GM19397 (cell line): ENCODE results near the gene CABCOCO1.
"Not testable (repeated sequence)": the region's sequence is repeated elsewhere in the genome, so short reads cannot be mapped to it uniquely, and the experiment has no call there.

Experiments used
- ATAC-seq: cut with Tn5 transposase; IDR thresholded peaks from one replicate; pipeline ENCODE4 v1.9.1; 2021; ENCODE audit warnings: mild to moderate bottlenecking, moderate library complexity; ENCODE audit not compliant: unreplicated experiment

The CABCOCO1 gene

DNA sequence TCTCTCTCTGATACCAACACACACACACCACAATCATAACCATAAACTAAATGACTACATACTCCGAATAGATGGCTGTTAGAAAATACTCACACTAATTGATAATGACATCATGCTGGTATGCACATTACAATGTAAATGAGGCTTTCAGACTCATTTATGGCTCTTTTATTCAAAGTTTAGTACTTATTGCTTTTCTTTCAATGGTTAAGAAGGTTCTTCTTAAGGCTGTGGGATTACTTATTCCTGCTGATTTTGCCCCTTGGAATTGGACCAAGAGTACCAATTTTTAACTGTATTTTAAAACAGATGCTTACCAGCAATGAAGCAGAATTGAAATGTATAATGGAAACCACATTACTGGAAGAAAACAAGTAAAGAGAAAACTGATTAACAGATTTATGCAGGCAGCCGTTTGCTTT is 20.6 kb upstream of the CABCOCO1 start:
- ATAC-seq = no peak

DNA sequence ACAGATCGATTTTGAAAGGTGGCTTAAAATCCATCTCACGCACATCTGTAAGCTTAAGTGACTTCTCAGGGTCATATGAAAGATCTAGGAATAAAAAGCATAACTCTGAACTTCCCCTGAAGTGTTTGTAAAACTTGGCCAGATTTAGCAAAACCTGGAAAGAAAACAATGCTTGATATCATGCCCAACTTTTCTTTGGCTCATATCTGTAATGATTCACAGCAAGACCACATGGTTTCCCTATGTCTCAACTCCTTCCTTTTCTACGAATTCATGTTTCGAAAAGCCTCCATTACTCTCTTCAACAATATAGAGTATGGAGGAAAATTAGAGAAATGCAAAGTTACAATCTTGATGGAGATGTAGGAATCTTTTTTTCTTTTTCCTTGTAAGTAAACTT is 20.1 kb upstream of the CABCOCO1 start:
- ATAC-seq = no peak

DNA sequence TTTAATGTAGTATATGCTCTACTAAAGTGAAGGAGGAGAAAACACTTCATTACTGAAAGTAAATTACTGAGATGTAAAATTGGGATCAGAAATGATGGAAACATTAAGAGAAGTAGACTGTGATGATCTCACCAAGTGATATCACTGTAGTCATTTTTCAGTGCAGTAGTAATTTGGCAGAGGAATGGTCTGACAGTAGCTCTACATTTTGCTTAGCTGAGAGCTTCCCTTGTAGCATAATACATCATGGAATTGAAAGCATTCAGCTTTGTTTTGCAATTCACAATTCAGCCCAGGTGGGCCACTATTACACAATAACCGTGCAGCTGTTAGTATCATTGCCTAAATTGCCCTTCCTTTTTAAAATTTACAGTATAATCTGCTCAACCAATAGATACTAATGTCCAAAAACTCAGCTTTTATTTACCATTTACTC is 19.4 kb upstream of the CABCOCO1 start:
- no peak for ATAC-seq

DNA sequence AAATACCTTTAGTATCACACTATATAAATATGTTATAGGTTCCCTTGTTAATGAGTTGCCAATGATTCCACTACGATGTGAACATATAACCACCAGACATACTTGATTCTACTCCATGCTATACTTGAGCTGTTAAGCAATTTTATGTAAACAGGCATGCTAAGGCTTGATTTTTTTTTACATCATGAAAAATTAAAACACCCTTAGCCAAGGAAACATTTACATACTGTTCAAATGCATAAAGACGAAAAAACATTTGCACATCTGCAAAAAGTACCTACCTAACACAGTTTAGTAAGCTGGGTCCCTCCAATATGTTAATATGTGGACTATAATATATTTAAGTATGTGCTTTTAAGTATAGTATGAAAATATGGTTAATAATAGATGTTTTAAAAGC is 9.0 kb upstream of the CABCOCO1 start:
- ATAC-seq = no peak

DNA sequence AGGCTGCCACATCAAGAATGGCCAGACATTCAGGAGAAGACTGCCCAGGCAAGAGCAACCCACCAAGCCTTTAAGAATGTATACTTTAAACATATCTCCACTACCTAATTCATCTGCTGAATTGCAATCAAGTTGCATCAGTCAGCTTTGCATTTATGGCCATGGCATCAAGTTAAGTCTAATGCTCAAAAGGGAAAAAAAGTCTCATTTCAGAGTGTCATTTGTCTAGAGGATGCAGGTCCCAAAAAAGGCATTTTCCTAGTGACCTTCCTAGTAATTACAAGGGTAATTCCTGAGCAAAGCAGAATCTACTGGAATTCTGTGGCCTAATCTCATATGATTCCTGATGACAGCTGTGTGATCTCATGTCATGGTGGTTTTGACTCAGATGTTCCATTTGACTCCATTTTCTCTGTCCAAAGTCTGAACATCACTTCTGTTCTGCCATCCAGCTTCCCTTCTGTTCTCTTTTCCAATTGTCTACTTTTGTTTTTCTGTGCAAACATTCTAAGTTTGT is 7.3 kb upstream of the CABCOCO1 start:
- ATAC-seq = no peak

DNA sequence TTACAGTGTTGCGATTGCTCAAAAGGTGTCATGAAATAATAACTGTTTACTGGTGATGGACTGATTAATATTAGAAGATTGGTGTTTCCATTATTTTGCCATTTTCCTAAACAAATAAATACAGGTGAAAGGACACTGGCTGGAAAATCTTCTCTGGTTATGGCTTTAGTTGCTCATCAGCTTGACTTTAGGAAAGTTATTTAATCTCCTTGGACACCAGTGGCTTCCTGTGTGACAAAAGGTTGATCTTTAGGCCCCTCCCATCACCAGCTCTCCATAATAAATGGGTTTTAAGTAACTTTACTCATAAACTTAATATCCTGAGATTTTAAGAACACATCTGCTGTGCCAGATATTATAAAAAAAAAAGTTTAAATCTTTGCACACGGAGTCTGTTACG is 737 bp downstream of the CABCOCO1 start:
- ATAC-seq = no peak

DNA sequence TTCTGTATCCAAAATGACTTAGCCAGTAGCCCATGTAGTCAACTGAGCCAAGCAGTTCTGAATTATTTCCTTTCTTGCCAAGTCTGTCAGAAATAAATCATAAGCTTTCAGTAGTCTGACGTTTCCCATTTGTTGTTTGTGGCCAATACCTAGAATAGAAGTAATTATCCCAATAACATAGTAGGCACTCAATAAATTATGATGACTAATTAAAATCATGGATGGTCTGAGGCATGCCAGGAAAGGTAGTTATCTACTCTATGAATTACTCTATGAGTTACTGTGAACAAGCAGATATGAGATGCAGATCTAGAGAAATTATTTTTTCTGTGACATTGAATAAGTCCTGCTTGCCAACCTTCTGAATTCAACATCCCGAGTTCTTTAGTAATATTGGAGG is 2.3 kb downstream of the CABCOCO1 start:
- ATAC-seq = no peak

DNA sequence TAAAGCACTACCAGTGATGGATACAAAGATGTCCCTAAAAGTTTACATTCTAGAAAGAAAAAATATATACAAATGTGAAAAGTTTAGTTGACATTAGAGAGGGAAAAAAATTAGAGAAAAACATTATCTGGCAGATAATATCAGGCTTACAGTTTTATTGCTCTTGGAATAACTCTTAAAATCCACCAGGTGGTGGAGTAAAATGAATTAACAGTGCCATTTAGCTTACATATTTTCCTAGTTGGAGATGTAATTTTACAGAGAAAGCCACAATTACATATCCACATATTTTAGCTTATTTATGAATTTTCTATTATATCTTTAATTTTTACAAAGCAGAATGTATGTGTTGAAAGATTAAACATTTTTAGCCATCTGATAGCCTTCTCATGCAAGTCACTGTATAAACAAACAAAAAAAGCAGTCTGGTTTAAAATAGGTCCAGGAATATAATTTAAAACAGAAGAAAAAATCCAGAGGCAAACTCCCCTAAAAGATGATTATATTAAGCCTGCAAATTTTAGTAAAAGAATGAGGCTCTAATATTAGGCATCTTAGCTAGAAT is 6.5 kb downstream of the CABCOCO1 start:
- ATAC-seq = no peak

DNA sequence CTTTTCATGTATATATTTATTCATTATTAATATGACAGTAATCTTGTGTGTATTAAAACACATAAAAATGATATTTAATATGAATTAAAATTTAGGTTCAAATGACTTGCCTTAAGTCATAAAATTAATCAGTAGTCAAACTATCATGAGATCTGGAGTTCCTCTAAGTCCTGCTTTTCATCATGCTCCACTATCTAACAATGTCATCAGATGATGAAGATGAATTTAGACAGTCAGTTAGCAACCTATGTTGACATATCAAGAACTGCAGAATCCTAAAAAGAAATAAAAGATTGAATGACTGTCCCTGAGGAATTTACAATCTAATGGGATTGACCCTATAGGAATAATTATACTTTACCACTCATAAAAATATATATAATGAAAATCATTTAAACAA is 7.1 kb downstream of the CABCOCO1 start:
- no peak for ATAC-seq

DNA sequence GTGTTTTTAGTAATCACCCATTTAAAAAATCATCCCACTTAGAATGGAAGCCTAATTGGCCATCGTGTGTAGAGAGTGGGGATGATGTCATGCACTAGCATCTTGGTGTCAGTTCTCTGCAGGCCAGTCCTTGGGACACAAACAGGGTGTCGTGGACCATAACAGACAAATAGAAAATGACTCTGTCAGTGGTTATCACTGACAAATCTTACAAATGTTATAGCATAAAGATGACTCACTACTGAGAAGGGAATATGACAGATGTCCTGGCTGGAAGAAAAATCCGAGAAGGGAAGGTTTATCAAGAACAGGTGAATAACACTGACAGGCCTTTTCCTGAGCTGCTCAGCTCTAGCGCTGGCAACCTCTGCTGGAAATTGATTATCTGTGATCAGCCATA is 10.6 kb downstream of the CABCOCO1 start:
- no peak for ATAC-seq

DNA sequence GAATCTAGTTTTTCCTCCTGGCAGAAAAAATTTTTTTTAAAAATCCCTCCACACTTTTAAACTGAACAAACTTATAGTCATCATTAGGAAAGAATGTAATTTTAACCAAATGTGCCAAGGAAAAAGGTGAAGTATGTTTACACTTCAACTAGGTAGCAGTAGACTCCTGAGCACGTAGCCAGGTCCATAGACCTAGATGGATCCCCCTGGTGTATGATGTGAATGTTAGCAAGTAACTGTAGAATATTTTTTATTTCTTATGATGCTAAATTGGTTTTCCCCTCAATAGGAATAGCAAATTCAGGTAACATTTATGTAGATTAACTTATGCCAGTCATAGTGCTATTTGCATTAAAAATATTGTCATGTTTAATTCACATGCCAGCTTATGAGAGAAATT is 19.6 kb downstream of the CABCOCO1 start:
- no peak for ATAC-seq

DNA sequence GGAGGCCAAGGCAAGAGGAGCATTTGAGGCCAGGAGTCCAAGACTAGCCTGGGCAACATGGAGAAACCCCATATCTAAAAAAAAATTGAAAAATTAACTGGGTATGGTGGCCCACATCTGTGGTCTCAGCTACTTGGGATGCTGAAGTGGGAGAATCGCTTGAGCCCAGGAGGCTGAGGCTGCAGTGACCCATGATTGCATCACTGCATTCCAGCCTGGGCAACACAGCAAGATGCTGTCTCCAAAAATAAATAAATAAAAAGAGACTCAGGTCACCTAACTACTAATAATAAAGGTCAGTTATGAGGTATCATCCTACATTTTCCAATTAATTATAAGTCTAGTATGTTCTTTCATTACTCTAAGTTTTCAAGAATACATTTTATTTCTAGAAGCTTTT is 20.6 kb downstream of the CABCOCO1 start:
- ATAC-seq = no peak

DNA sequence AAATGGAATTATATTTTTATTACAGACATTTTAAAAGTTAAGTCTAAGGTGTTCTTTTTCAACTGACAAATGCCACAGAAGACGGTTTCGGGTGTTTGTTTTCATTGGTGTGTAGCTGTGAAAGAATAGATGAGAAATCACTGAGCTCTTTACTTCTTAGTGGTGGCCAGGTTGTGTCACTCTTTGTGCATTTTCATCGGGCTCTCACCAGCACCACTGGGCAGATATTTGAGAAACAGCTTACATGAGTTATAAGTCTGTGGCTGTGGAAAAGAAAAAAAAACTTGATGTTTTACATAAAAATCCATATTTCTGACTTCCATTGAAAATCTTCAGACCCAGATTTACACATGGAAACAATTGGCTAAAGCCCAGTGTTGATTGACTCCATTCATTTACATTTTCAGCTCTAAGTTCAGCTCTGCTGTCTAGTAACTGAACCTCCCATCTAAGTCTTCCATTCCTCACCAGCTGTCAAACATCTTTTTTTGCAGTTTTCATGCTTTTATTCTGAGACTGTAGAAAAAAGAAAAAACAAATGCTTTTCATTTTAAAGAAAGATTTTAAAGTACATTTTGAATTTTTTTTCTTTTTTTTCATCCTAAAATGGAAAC is 22.3 kb downstream of the CABCOCO1 start:
- no peak for ATAC-seq

DNA sequence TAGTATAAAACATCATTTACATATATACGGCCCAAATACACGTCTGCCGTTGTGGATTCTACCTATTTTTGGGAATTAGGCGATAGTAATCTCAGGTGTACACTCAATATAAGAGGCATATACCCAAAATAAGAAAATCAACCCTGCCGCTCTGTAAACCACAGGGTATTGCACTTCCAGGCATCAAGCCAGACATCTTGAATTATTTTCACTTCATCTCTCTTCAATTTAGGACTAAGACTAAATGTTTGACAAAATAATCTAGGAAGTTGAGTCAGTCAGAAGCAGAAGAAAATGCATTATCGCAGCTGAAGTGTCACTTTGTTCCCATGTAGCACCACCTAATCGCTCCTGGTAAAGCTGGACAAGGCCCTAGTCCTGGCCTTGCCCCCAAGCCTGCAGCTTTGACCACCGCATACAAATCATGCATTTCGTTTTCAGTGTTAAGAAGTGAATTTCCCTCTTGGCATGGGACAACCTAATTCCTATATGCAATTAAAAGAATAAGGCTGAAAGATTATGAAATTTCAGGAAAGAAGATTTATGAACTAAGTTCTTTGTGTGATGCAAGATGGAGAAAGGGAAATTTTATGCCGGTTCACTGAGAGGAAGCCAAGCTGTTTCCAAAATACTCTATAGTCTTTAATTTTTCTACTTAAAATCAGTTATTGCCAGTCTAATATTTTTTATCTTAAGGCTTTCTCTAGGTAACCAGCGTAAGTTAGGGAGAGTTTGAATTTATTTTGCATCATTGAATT is 26.0 kb downstream of the CABCOCO1 start:
- no peak for ATAC-seq

DNA sequence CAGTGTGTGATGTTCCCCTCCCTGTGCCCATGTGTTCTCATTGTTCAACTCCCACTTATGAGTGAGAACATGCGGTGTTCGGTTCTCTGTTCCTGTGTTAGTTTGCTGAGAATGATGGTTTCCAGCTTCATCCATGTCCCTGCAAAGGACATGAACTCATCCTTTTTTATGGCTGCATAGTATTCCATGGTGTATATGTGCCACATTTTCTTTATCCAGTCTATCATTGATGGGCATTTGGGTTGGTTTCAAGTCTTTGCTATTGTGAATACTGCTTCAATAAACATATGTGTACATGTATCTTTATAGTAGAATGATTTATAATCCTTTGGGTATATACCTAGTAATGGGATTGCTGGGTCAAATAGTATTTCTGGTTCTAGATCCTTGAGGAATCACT is 28.9 kb downstream of the CABCOCO1 start:
- not testable (repeated sequence) for ATAC-seq

DNA sequence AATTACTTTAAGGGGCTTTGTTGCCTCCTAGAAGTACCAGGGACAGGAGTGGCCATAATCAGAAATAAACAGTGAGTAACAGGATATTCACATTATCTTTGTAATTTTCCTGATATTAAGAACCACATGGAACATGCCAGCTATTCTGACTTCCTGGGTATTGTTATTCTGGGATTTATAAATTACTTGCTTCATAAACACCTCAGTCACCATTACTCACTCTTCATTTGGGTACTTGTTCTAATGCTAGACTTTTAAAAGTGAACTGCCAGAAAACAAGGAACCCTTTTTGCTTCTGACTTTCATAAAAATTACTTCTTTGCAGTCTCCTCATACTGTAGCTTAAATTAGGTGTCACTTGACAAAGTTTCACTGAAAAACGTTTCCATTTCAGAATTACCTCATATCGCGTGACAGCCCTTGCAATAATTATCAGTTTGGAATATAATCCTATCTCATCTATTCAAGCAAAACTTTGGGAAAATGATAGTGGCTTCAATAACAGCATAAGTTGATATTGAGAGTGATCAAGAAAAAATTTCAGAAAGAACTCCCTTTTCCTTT is 29.8 kb downstream of the CABCOCO1 start:
- ATAC-seq = no peak

DNA sequence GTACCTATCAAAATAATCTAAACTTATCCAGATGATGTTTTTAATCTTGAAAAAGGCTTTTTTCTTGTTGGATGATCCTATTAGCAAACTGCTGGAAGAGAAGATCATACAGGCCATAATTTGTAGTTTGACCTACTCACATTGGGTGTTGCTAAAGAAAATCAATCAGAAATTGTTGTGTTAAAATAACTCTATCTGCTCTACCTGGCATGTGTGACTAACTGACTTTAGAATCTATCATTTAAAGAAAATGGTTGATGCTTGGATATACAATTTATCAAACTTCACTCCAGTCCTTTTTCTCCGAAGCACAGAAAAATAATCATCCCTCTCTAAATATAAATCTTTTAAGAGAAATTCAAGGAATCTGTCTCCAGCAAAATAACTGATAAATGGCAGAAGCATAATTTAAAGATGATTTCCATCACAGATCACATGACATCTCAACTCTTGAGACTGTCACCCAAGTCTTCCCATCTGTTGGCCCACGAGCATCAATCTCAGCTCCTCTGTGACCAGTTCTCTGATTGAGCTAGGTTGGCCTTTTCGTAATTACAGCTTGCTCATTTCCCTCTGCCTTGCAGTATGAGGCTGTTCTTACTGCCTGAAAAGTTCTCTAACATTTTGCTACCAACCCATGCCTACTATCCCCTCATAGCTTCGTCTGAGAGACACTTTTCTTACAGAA is 36.4 kb downstream of the CABCOCO1 start:
- ATAC-seq = no peak

DNA sequence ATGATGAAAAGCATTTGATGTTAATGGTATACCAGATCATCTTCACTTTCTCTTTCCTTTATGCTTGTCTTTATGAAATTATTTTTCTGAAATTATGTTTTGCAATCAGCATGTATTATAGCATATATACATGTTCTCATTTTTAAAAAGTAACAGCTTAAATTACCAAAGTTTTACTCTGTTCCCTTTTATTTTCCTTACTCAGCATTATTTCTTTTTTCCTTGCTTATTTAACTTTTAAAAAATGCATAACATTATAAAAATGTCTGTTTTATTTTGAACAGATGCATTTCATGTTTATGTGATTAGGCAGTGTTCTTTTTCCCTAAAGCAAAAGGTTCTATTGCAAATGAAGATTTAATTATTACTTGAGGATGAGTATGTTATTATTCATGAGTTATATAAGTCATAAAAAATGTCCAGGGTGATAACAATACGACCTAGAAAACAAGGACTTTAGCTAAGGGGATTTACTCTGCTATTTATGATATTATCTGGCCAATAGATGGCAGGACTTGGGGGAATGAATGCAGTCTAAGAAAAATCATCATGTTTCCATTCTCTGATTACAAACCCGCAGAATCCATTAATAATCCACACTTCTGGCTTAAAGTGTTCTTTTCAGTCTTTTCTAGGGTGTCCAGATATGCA is 38.5 kb downstream of the CABCOCO1 start:
- no peak for ATAC-seq

DNA sequence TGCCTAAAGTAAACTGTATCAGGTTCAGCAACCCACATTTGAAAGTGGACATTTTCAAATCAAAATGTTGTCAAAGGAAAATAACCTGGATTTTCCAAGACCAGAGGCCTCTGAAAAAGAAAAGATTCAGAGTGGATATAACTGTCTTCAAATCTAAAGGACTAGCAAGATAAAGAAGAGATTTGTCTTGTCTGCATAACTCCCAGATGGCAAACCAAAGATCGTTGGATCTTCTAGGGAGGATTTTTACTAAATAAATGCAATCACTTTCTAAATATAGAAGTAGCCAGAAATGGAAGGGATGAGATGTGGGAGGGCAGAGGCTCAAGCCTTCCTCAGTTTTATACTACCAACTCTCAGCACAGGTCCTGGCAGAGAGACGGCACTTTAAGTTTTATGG is 39.0 kb downstream of the CABCOCO1 start:
- ATAC-seq = no peak

DNA sequence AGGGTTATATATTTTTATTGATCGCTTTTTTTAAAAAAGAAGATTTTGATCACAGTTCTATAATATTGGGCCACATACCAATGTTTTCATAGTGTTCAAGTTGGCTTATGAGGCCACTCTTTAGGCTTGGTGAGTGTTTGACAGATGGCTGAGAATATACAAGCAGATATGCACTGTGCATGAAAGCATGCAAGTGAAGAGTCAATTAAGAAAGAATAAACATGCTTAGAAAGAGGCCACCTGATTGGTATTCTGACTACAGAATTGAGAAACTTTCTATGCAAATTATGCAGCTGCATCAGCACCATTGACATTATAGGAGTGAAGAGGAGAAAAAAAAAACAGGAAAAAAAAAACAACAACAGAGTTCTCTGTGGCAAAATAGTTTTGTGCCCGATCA is 39.9 kb downstream of the CABCOCO1 start:
- no peak for ATAC-seq
